GM12878 (cell line): ENCODE measurements around the gene TNFAIP3. TPM values are rescaled to one million over a fixed set of nuclear protein-coding genes. Genes with fewer than 3 reads are reported as not detected.

Source experiments
- ATF7 ChIP-seq: fragments of 450-650 bp; IDR thresholded peaks from 2 replicates; pipeline ENCODE4 v1.6.1; 2016; ENCODE audit warnings: low read depth, mild to moderate bottlenecking
- E2F8 ChIP-seq: fragments of 450-650 bp; IDR thresholded peaks from 2 replicates; pipeline ENCODE4 v1.6.1; 2018; ENCODE audit warnings: mild to moderate bottlenecking, low read depth, moderate library complexity; ENCODE audit not compliant: partially characterized antibody
- FOXK2 ChIP-seq: fragments of 450-650 bp; IDR thresholded peaks from 2 replicates; pipeline ENCODE4 v1.6.1; 2017; ENCODE audit warnings: mild to moderate bottlenecking, moderate library complexity
- IKZF2 ChIP-seq, 2 experiments: fragments of 450-650 bp; IDR thresholded peaks; 2 replicates each; pipeline ENCODE4 v1.6.1; 2017; ENCODE audit warnings: mild to moderate bottlenecking in 2 of 2, moderate library complexity in 2 of 2
- MTA2 ChIP-seq: fragments of 450-650 bp; IDR thresholded peaks from 2 replicates; pipeline ENCODE4 v1.6.1; 2016; ENCODE audit warnings: low read depth, mild to moderate bottlenecking, moderate library complexity
- PAX8 ChIP-seq: fragments of 450-650 bp; IDR thresholded peaks from 2 replicates; pipeline ENCODE4 v1.6.1; 2017; ENCODE audit warnings: mild to moderate bottlenecking, moderate library complexity
- RAD51 ChIP-seq: fragments of 450-650 bp; IDR thresholded peaks from 2 replicates; pipeline ENCODE4 v1.6.1; 2016; ENCODE audit warnings: moderate library complexity, mild to moderate bottlenecking, inconsistent platforms
- RBBP5 ChIP-seq: fragments of 200-600 bp; sonication (generic); conservative IDR thresholded peaks from 2 replicates; pipeline ENCODE4 v1.6.1; 2016
- SIX5 ChIP-seq: IDR thresholded peaks from 2 replicates; pipeline ENCODE4 v1.6.1; 2011; ENCODE audit warnings: mild to moderate bottlenecking, low read depth, low read length, moderate library complexity; ENCODE audit not compliant: severe bottlenecking
- SMARCA5 ChIP-seq: fragments of 450-650 bp; IDR thresholded peaks from 2 replicates; pipeline ENCODE4 v1.6.1; 2017; ENCODE audit warnings: mild to moderate bottlenecking
- ZNF207 ChIP-seq: fragments of 450-650 bp; IDR thresholded peaks from 2 replicates; pipeline ENCODE4 v1.6.1; 2014; ENCODE audit warnings: antibody characterized with exemption, mild to moderate bottlenecking, borderline replicate concordance
- ZNF622 ChIP-seq: fragments of 450-650 bp; IDR thresholded peaks from 2 replicates; pipeline ENCODE4 v1.6.1; 2017; ENCODE audit warnings: mild to moderate bottlenecking, inconsistent platforms
- polyA plus RNA-seq, 11 experiments: library from polyadenylated mRNA; depleted of rRNA in 4 of 11; unstranded in 6 of 11; stranded (reverse) in 5 of 11; fragments of >200 nt; fragmentation: Nextera tagmentation in 4 of 11; fragmentation: Illumina TruSeq in 1 of 11; extraction: Ambion mirVana in 4 of 11; extraction: Trizol in 1 of 11; gene quantifications; 1 replicate in 1 of 11; 2 replicates in 10 of 11; pipeline versions ENCODE4 v1.2.1 to v1.2.3, GENCODE V29; 2011 to 2016; ENCODE audit warnings: inconsistent platforms in 2 of 11, missing spikeins in 2 of 11, low read depth in 1 of 11
- total RNA-seq, 4 experiments: library from RNA; depleted of rRNA in 3 of 4; stranded (reverse); fragments of >200 nt in 3 of 4; fragmentation: Illumina TruSeq in 1 of 4; extraction: Trizol in 1 of 4; gene quantifications; 2 replicates each; pipeline versions ENCODE4 v1.2.1 to v1.2.3, GENCODE V29; 2013 to 2021
- TF ChIP-seq, protein P1 (sequence below): fragments of 450-650 bp; IDR thresholded peaks from 2 replicates; pipeline ENCODE4 v1.6.1; 2017; ENCODE audit warnings: mild to moderate bottlenecking, moderate library complexity
- TF ChIP-seq, protein P2 (sequence below), 3 experiments: IDR thresholded peaks in 2 of 3; conservative IDR thresholded peaks in 1 of 3; 2 replicates each; pipeline ENCODE4 v1.5.1; 2011; ENCODE audit warnings: low read depth in 3 of 3, low read length in 3 of 3, mild to moderate bottlenecking in 3 of 3, control low read depth in 2 of 3, moderate library complexity in 2 of 3, inconsistent platforms in 1 of 3, mixed read lengths in 1 of 3; ENCODE audit not compliant: control insufficient read depth in 2 of 3, insufficient read depth in 1 of 3; ENCODE audit errors: extremely low read depth in 1 of 3
- TF ChIP-seq, protein P3 (sequence below): fragments of 150-350 bp; IDR thresholded peaks from 2 replicates; pipeline ENCODE4 v1.6.1; 2014; ENCODE audit warnings: mild to moderate bottlenecking, low read depth, low read length
- TF ChIP-seq, protein P4 (sequence below): fragments of 450-650 bp; IDR thresholded peaks from 2 replicates; pipeline ENCODE4 v1.6.1; 2016; ENCODE audit warnings: mild to moderate bottlenecking

The TNFAIP3 gene
- total and polyA plus RNA-seq, 10 of the 15 experiments (the other 5 are each of a cell fraction or from before 2014, with no cell fraction given): 18.0 to 350 (median 127) TPM

DNA sequence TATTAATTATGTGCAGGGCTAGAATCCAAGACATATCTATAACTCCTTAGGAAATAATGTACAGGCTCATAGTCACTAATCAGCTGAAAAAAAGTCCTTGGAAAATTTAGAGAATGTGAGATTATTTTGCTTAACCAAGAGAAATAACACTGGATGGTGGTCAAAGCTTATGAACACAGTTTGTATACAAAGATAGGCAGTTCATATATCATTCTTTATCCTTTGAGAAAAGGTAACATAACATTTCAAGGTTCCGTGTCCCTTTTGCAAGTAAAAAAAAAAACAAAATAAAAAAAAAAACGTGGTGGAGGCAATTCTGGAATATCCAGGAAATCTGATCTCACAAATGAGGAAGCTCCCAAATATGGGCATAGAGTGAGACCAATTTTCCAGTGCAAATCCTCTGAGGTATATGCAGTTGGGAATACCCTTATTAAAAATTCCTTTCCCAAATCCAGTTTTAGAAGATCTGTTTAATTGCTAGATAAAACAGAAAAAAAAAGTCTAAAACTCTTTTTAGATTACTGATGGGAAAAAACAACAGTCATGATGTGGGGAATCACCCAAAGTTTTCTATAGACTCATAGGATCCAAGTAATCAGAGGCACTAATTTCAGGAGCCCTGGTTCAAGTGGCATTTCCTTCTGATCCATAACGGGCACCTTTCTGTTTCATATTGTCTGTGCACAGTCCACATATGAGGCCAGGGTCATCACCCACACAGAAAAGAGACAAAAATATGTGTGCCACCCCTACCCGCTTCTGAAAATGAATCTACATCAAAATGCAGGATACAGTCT is 17.7 kb upstream of the TNFAIP3 start (continued):
- TF ChIP-seq, protein P1, sequence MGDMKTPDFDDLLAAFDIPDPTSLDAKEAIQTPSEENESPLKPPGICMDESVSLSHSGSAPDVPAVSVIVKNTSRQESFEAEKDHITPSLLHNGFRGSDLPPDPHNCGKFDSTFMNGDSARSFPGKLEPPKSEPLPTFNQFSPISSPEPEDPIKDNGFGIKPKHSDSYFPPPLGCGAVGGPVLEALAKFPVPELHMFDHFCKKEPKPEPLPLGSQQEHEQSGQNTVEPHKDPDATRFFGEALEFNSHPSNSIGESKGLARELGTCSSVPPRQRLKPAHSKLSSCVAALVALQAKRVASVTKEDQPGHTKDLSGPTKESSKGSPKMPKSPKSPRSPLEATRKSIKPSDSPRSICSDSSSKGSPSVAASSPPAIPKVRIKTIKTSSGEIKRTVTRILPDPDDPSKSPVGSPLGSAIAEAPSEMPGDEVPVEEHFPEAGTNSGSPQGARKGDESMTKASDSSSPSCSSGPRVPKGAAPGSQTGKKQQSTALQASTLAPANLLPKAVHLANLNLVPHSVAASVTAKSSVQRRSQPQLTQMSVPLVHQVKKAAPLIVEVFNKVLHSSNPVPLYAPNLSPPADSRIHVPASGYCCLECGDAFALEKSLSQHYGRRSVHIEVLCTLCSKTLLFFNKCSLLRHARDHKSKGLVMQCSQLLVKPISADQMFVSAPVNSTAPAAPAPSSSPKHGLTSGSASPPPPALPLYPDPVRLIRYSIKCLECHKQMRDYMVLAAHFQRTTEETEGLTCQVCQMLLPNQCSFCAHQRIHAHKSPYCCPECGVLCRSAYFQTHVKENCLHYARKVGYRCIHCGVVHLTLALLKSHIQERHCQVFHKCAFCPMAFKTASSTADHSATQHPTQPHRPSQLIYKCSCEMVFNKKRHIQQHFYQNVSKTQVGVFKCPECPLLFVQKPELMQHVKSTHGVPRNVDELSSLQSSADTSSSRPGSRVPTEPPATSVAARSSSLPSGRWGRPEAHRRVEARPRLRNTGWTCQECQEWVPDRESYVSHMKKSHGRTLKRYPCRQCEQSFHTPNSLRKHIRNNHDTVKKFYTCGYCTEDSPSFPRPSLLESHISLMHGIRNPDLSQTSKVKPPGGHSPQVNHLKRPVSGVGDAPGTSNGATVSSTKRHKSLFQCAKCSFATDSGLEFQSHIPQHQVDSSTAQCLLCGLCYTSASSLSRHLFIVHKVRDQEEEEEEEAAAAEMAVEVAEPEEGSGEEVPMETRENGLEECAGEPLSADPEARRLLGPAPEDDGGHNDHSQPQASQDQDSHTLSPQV: no peak
- TF ChIP-seq, protein P2, sequence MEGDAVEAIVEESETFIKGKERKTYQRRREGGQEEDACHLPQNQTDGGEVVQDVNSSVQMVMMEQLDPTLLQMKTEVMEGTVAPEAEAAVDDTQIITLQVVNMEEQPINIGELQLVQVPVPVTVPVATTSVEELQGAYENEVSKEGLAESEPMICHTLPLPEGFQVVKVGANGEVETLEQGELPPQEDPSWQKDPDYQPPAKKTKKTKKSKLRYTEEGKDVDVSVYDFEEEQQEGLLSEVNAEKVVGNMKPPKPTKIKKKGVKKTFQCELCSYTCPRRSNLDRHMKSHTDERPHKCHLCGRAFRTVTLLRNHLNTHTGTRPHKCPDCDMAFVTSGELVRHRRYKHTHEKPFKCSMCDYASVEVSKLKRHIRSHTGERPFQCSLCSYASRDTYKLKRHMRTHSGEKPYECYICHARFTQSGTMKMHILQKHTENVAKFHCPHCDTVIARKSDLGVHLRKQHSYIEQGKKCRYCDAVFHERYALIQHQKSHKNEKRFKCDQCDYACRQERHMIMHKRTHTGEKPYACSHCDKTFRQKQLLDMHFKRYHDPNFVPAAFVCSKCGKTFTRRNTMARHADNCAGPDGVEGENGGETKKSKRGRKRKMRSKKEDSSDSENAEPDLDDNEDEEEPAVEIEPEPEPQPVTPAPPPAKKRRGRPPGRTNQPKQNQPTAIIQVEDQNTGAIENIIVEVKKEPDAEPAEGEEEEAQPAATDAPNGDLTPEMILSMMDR (IDR thresholded peaks at IDR 0.05 in 2 of 3, conservative IDR thresholded peaks at IDR 0.05 in 1 of 3; ENCODE audit: control insufficient read depth in 2 of 3, extremely low read depth in 1 of 3, insufficient read depth in 1 of 3, low read depth in 3 of 3, low read length in 3 of 3): no peak
- no peak for TF ChIP-seq SMARCA5
- no peak for TF ChIP-seq SIX5
- TF ChIP-seq ZNF622: no peak
- peak in 1 of 2 experiments; percentile 44; a peak in 1 of 4 replicates for TF ChIP-seq IKZF2 (IDR thresholded peaks at IDR 0.05)
- TF ChIP-seq, protein P3, sequence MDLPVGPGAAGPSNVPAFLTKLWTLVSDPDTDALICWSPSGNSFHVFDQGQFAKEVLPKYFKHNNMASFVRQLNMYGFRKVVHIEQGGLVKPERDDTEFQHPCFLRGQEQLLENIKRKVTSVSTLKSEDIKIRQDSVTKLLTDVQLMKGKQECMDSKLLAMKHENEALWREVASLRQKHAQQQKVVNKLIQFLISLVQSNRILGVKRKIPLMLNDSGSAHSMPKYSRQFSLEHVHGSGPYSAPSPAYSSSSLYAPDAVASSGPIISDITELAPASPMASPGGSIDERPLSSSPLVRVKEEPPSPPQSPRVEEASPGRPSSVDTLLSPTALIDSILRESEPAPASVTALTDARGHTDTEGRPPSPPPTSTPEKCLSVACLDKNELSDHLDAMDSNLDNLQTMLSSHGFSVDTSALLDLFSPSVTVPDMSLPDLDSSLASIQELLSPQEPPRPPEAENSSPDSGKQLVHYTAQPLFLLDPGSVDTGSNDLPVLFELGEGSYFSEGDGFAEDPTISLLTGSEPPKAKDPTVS: no peak
- no peak for TF ChIP-seq ATF7
- TF ChIP-seq RAD51: no peak
- TF ChIP-seq E2F8: no peak
- TF ChIP-seq RBBP5: no peak
- TF ChIP-seq ZNF207: no peak
- TF ChIP-seq PAX8: no peak
- no peak for TF ChIP-seq MTA2
- TF ChIP-seq, protein P4, sequence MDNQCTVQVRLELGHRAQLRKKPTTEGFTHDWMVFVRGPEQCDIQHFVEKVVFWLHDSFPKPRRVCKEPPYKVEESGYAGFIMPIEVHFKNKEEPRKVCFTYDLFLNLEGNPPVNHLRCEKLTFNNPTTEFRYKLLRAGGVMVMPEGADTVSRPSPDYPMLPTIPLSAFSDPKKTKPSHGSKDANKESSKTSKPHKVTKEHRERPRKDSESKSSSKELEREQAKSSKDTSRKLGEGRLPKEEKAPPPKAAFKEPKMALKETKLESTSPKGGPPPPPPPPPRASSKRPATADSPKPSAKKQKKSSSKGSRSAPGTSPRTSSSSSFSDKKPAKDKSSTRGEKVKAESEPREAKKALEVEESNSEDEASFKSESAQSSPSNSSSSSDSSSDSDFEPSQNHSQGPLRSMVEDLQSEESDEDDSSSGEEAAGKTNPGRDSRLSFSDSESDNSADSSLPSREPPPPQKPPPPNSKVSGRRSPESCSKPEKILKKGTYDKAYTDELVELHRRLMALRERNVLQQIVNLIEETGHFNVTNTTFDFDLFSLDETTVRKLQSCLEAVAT: no peak
- TF ChIP-seq FOXK2: no peak
